GM03348 (cell line): Measurements from ENCODE around the gene MASP1.
A peak's percentile ranks its signal among the peaks of the same experiment; 100 is the strongest.

Experiments used
- DNase-seq: peaks from one replicate; pipeline ENCODE4 v3.0.0; 2012; ENCODE audit warnings: low spot score

MASP1 gene, protein sequence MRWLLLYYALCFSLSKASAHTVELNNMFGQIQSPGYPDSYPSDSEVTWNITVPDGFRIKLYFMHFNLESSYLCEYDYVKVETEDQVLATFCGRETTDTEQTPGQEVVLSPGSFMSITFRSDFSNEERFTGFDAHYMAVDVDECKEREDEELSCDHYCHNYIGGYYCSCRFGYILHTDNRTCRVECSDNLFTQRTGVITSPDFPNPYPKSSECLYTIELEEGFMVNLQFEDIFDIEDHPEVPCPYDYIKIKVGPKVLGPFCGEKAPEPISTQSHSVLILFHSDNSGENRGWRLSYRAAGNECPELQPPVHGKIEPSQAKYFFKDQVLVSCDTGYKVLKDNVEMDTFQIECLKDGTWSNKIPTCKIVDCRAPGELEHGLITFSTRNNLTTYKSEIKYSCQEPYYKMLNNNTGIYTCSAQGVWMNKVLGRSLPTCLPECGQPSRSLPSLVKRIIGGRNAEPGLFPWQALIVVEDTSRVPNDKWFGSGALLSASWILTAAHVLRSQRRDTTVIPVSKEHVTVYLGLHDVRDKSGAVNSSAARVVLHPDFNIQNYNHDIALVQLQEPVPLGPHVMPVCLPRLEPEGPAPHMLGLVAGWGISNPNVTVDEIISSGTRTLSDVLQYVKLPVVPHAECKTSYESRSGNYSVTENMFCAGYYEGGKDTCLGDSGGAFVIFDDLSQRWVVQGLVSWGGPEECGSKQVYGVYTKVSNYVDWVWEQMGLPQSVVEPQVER

GRCh38 chr3:187291512-187292132 is at the start of gene MASP1:
Gene MASP1 (minus strand): TSS chr3:187291737. CDS start chr3:187291632, 105 bp downstream.
- DNase-seq, result peak; percentile 40

DNA sequence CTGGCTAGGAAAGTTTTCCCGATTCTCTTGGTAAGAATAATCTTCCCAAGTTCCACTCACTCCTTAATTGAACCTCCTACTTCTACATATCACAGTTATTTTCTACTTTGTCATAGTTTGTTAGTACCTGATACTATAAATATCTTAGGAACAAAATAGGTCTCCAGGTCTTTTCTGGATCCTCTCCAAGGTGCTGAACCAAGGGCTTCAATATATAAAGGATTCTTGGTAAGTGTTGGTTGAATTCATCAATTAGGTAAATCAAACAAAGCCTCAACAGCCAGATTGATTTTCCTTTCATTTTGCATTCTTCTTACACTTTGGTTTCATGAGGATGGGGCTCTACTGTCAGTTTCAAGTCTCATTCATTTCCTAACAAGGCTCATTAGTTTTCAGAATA is 49.0 kb upstream of the MASP1 start:
- DNase-seq, result no peak

DNA sequence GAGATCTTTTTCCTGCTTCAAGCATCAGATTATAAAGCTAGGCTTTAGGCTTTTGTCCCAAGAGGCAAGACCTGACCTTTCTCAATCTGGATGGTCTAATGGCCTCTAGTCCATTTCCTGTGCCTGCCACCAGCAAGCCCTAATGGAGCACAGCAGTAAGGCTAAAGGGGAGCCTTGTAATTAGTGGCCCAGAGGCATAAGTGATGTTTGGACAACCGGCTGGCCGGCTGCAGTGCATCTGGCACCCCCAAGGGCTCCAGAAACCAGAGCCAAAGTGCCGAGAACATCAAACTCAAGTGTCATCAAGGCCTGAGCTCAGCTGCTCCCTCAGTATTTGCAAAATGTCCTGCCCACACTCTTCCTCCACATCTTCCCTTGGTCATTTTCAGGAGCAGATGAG is 44.8 kb upstream of the MASP1 start:
- no peak for DNase-seq

DNA sequence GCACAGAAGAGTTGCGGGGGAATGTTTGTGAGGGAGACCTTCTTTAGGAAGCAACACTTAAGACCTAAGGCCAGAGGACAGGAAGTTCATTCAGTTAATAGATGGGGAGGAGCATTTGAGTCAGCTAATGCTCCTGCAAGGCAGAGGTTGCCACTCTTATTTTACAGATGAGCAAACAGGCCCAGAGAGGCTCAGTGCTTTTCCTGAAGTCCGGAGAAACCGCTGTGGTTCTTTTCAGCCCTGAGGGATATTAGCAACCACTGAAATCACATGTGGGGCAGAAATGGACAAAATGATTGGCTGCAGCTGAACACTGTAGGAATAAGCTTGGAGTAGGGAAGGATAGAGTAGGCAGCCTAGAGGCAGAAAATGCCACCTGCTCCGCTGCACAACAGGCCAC is 43.4 kb upstream of the MASP1 start:
- DNase-seq, result no peak

DNA sequence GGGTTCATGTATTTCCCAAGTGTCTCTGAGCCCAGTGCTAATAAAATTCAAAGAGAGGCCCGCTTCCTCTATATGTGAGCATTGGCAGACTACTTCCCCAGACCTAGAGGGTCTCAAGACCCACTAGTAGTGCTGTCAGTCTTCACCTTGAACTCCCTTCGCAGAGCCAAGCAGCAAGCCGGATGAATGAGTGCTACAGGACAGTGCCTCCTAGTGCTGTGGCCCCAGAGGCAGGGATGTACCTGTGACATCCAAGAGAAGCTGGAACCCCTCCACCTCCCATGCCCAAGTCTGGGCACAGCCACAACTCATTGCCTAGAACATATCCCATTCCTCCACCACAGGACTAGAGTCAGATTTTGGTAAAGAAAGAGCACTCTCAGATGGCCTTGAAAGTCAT is 37.2 kb upstream of the MASP1 start:
- no peak for DNase-seq

DNA sequence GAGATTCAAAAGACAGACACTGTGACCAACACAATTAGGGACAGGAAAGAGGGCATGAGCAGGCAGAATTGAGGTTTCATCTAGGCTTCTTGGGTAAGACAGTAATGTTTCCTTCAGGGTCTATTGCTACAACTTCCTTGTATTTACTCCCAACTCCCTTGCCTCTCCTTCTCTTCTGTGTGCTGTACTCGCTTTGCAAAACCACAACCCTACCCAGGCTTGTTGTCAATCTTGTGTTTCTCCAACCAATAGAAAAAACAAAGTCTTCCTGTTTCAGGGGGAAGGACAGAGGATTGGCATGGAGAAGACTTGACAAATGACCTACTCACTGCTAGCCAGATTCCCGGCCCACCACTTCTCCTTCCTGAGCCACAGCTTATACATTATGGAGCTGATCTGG is 36.3 kb upstream of the MASP1 start:
- no peak for DNase-seq

DNA sequence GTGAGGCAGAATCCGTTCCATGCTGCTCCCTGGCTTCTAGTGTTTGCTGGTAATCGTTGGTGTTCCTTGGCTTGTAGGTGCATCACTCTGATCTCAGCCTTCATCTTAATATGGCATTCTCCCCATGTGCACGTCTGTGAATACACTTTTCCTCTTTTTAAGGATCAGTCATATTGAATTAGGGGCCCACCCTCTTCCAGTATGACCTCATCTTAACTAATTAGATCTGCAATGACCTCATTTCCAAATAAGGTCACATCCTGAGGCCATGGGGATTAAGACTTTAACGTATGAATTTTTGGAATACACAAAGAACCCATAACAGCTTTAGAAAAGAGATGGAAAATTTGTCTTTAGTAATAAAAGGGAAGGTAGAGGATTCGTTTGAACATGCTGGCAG is 34.1 kb upstream of the MASP1 start:
- DNase-seq, result no peak

DNA sequence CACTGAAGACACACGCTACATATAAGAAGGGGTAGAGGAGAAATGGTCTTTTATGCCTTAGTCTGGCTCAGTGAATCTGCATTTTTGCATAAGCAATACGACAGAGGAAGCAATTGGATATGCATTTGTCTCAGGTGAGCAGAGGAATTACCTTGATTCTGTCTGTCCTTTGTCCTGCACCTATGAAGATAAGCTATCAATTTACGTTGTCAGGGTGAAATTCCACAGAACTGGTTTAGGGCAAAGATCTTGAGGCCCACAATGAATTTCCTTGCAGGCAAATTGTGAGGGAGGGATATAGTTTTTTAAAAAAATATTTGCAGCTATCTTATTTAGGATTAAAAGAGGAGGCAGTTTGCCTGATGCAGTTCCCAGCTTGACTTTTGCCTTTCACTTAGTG is 31.6 kb upstream of the MASP1 start:
- DNase-seq, result no peak

- no peak for DNase-seq
Measured at GRCh38 chr3:187322291-187322690, 30.8 kb upstream of the MASP1 start.

DNA sequence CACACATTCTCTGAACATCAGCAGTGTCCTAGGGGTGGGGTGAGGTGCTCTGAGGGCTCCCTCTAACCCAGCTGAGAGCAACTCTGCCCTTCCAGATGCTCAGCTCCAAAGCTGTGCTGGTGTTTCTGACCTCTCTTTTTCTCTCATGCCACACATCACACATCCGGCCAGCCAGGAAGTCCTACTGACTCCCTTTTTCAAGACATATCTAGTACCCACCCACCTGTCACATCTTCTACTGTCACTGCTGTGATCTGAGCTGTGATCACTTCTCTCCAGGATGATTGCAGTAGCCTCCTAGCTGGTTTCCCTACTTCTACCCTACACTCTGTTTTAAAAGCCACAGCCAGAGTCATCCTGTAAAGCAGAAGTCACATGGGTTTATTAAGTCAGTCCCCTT is 30.2 kb upstream of the MASP1 start:
- no peak for DNase-seq

DNA sequence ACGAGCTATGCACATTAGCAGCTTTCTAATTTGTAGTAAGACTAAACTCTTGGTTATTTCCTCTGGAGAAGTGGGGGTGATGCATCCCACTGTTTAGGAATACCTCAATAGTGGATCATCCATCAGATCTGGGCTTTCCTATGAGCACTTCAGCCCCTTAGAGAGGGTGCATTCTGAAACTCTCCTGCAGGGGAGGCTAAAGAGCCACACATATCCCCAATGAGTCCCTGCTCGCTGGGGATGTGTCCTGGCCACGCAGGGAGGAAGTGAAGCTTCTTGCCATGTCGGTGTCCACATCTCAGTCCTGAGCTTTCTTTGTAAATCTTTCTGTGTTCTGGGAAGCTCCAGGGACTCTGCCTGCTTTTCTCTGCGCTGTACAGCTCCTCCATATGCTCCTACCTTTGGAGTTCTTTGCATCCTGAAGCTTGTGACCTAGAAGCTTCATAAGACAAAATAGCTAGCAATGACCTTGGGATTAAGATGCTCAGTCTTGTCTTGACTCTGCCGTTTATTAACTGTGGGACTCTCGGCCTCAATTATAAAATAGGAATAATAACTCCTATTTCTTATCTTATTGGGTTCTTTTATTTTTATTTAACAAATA is 28.3 kb upstream of the MASP1 start:
- peak; percentile 87 for DNase-seq

DNA sequence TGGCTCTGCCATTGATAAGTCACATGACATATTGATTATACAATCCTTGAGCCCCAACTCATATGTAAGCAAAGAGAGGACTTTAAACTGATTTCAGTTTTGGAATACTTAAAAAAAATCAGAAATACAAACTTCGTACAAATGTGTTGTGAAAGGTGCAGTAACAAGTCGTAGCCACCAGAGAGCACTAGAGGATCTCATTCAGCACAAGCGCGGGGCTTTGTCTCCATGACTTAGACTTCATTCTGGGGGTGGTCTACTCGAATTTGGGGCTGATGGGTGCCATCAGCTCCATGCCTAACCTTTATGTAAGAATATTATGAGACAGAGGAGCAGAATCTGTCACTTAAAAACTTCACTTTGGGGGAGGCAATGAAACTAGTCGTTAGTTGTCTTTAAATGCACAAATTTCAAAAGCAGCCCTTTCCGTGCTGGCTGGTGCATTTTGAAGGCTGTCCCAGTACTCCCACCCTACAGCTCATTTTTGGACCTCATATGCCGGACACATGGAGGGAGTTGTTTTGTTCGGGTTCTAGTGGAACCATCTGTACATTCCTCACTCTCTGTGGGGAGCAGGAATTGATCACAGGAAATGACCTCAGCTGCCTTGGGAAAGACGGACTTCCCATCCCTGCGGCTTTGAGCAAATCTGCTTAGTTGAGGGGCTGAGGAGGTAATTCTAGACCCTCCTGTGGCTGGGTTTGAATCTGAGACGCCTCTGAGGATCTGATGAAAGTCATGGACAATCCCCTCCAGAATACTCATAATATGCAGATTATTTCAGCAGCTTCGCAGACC is 27.5 kb upstream of the MASP1 start:
- peak; percentile 77 for DNase-seq

- DNase-seq, result peak; percentile 14
Measured at GRCh38 chr3:187315872-187316271, 24.3 kb upstream of the MASP1 start.

DNA sequence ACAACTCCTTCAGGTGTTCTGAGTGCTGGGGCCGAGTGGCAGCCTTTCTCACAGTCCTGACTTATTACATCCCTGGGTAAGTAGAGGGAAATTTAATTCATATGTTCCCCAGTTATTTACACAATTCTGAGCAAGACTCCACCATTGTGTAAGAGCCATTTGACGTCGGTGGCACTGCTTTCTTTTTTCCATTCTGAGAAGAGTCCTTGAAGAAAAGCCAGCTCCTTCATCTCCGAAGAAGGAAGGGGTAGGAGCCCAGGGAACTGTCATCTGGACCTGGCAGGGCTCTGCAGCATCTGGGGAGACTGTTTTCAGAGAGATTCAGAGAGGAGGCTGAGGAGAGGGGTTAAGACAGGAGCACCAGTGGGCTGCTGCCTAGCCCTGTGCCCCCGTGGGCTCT is 22.6 kb upstream of the MASP1 start:
- DNase-seq, result no peak

GRCh38 chr3:187310954-187311470 is 19.5 kb upstream of the MASP1 start:
- no peak for DNase-seq

- DNase-seq, result no peak
Measured at GRCh38 chr3:187310226-187310625, 18.7 kb upstream of the MASP1 start.

- no peak for DNase-seq
Measured at GRCh38 chr3:187305881-187306280, 14.3 kb upstream of the MASP1 start.

DNA sequence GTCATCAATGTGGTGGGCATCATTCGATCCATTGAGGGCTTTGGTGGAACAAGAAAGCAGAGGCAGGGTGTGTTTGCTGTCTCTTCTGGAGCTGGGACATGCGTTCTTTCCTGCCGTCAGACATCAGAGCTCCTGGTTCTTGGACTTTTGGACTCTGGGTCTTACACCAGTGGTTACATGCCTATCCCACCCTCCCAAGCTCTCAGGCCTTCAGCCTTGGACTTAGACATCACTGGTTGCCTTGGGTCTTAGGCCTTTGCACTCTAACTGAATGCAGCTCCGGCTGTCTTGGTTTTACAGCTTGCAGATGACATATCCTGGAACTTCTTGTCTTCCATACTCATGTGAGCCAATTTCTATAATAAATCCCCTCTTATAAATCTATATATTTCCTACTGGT is 8.1 kb upstream of the MASP1 start:
- DNase-seq, result no peak

DNA sequence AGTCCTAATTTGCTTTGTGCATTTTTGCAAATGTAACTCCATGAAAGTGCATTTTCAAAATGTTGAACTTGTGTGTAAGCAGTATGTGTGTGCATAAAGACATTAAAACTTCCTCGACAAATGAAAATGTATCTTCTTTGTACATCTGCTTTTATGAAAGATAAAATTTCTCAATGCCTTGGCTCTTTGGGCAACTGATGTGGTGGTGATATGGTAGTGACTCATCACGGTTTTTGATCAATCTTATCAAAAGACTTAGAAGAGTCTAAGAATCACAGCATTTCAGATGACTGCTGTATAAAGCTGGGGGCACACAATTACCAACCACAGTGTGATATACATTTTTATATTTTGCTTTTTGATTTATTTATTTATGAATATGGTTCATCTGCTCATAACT is 5.4 kb upstream of the MASP1 start:
- no peak for DNase-seq

DNA sequence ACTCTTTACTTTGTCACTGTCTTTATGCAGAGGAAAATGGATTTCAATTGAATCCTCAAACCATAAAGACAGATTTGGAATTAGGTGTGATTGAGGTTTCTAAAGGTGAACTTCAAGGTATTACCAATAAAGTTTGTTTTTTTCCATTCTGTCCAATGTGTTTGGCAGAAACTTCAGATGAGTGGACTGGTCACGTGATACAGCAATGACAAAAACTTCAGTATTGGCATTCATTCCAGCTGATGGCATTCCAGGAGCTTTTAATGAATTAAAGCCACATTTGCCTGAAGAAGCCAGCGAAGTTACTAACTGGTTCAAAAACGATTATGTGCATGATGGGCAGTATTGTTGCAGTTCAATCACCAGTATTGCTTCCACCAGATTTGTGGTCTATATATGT is 4.5 kb upstream of the MASP1 start:
- no peak for DNase-seq

- no peak for DNase-seq
Measured at GRCh38 chr3:187295316-187296034, 3.9 kb upstream of the MASP1 start.
